GM23338 (cell line): ENCODE results near the gene SLA2. TPM values are rescaled to one million over a fixed set of nuclear protein-coding genes. Genes with fewer than 3 reads are reported as not detected.

Source experiments
- CREB1 ChIP-seq: fragments of 250-450 bp; sonication (Bioruptor Pico); IDR thresholded peaks from 2 replicates; pipeline ENCODE4 v1.5.0; 2020; ENCODE audit warnings: low read depth, mild to moderate bottlenecking, moderate library complexity
- EZH2 ChIP-seq: fragments of 200-600 bp; sonication (generic); IDR thresholded peaks from one replicate; pipeline ENCODE4 v1.8.0; 2017; ENCODE audit warnings: antibody characterized with exemption, mild to moderate bottlenecking, low read depth; ENCODE audit not compliant: unreplicated experiment
- EZH2phosphoT487 ChIP-seq: fragments of 200-600 bp; sonication (generic); IDR thresholded peaks from one replicate; pipeline ENCODE4 v1.8.1; 2018; ENCODE audit warnings: antibody characterized with exemption; ENCODE audit not compliant: unreplicated experiment
- JUNB ChIP-seq: IDR thresholded peaks from one replicate; pipeline ENCODE4 v1.6.1; 2016; ENCODE audit warnings: antibody characterized with exemption; ENCODE audit not compliant: unreplicated experiment
- NANOG ChIP-seq: IDR thresholded peaks from 2 replicates; pipeline ENCODE4 v1.6.1; 2016; ENCODE audit warnings: antibody characterized with exemption, borderline replicate concordance
- POLR2AphosphoS5 ChIP-seq: IDR thresholded peaks from 2 replicates; pipeline ENCODE4 v1.6.1; 2016; ENCODE audit warnings: antibody characterized with exemption, low read depth
- STAT1 ChIP-seq: IDR thresholded peaks from one replicate; pipeline ENCODE4 v1.6.1; 2016; ENCODE audit warnings: antibody characterized with exemption; ENCODE audit not compliant: unreplicated experiment
- ZNF331 ChIP-seq: fragments of 250-450 bp; sonication (Bioruptor Pico); IDR thresholded peaks from 2 replicates; pipeline ENCODE4 v1.5.0; 2020; ENCODE audit warnings: low read depth, mild to moderate bottlenecking, moderate library complexity
- ZNF462 ChIP-seq: fragments of 250-450 bp; sonication (Bioruptor Pico); IDR thresholded peaks from 2 replicates; pipeline ENCODE4 v1.5.0; 2020; ENCODE audit warnings: mild to moderate bottlenecking, moderate library complexity
- polyA plus RNA-seq: library from polyadenylated mRNA; unstranded; fragments of >200 nt; fragmentation: Nextera tagmentation; extraction: Ambion mirVana; gene quantifications from 2 replicates; pipeline ENCODE4 v1.2.1, GENCODE V29; 2016
- total RNA-seq: library from RNA; depleted of rRNA; stranded (reverse); fragments of >200 nt; shearing (Covaris generic); gene quantifications from 2 replicates; pipeline ENCODE4 v1.2.3, GENCODE V29; 2014
- TF ChIP-seq, protein P1 (sequence below), 2 experiments: fragments of 200-600 bp in 1 of 2; sonication (generic) in 1 of 2; conservative IDR thresholded peaks; 2 replicates each; pipeline versions ENCODE4 v1.5.1 to v1.6.1; 2016 to 2017; ENCODE audit warnings: antibody characterized with exemption in 2 of 2, low read depth in 2 of 2, mild to moderate bottlenecking in 2 of 2, moderate library complexity in 1 of 2
- TF ChIP-seq, protein P2 (sequence below): IDR thresholded peaks from 2 replicates; pipeline ENCODE4 v1.6.1; 2016; ENCODE audit warnings: antibody characterized with exemption

Gene SLA2
- total and polyA plus RNA-seq, 2 experiments from 2014 or later: 0.18 TPM; not detected in 1

- TF ChIP-seq ZNF462 (CRISPR knock-in tag) (no peak), ZNF331 (CRISPR knock-in tag) (no peak), EZH2phosphoT487 (no peak), POLR2AphosphoS5 (no peak), JUNB (no peak), STAT1 (no peak), EZH2 (no peak), NANOG (no peak), CREB1 (no peak)
- TF ChIP-seq, protein P1, sequence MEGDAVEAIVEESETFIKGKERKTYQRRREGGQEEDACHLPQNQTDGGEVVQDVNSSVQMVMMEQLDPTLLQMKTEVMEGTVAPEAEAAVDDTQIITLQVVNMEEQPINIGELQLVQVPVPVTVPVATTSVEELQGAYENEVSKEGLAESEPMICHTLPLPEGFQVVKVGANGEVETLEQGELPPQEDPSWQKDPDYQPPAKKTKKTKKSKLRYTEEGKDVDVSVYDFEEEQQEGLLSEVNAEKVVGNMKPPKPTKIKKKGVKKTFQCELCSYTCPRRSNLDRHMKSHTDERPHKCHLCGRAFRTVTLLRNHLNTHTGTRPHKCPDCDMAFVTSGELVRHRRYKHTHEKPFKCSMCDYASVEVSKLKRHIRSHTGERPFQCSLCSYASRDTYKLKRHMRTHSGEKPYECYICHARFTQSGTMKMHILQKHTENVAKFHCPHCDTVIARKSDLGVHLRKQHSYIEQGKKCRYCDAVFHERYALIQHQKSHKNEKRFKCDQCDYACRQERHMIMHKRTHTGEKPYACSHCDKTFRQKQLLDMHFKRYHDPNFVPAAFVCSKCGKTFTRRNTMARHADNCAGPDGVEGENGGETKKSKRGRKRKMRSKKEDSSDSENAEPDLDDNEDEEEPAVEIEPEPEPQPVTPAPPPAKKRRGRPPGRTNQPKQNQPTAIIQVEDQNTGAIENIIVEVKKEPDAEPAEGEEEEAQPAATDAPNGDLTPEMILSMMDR (conservative IDR thresholded peaks at IDR 0.05; ENCODE audit: low read depth in 2 of 2): no peak
- TF ChIP-seq, protein P2, sequence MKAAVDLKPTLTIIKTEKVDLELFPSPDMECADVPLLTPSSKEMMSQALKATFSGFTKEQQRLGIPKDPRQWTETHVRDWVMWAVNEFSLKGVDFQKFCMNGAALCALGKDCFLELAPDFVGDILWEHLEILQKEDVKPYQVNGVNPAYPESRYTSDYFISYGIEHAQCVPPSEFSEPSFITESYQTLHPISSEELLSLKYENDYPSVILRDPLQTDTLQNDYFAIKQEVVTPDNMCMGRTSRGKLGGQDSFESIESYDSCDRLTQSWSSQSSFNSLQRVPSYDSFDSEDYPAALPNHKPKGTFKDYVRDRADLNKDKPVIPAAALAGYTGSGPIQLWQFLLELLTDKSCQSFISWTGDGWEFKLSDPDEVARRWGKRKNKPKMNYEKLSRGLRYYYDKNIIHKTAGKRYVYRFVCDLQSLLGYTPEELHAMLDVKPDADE: no peak
Measured at GRCh38 chr20:36623444-36623843, 22.6 kb downstream of the SLA2 start (continued).
